Fibroblast of lung (primary cell): ENCODE data around the gene SFI1. TPM values are rescaled to one million over a fixed set of nuclear protein-coding genes. Genes with fewer than 3 reads are reported as not detected.
"Not testable (repeated sequence)": the region's sequence is repeated elsewhere in the genome, so short reads cannot be mapped to it uniquely, and the experiment has no call there.

ENCODE experiments used
- DNase-seq, 2 donors: peaks; one replicate each; pipeline versions ENCODE4 v3.0.0 to v3.0.0-alpha.2; 2010; ENCODE audit warnings: low read depth in 2 of 2
- H2AFZ ChIP-seq: 2 replicates; pipeline ENCODE4 v1.5.1; 2012; ENCODE audit warnings: low read length, control low read depth, inconsistent platforms
- H3K27ac ChIP-seq: 2 replicates; pipeline ENCODE4 v1.5.1; 2011; ENCODE audit warnings: low read length, control low read depth; ENCODE audit not compliant: insufficient read depth
- H3K27me3 ChIP-seq: 2 replicates; pipeline ENCODE4 v1.5.1; 2011; ENCODE audit warnings: mild to moderate bottlenecking, low read length; ENCODE audit not compliant: control insufficient read depth, insufficient read depth
- H3K36me3 ChIP-seq: 2 replicates; pipeline ENCODE4 v1.5.1; 2011; ENCODE audit warnings: low read length; ENCODE audit not compliant: control insufficient read depth, insufficient read depth
- H3K4me1 ChIP-seq: 2 replicates; pipeline ENCODE4 v1.5.1; 2011; ENCODE audit warnings: low read length; ENCODE audit not compliant: control insufficient read depth, insufficient read depth; ENCODE audit errors: extremely low read depth
- H3K4me2 ChIP-seq: 2 replicates; pipeline ENCODE4 v1.5.1; 2011; ENCODE audit warnings: low read length, control low read depth; ENCODE audit not compliant: insufficient read depth; ENCODE audit errors: extremely low read depth
- H3K4me3 ChIP-seq, 4 experiments: fragments of 200-600 bp in 1 of 4; sonication (generic) in 1 of 4; replicated peaks in 1 of 4; 2 replicates each; pipeline ENCODE4 v1.5.1; 2011 to 2016; ENCODE audit warnings: low read length in 4 of 4, low read depth in 3 of 4, mild to moderate bottlenecking in 3 of 4, control low read depth in 2 of 4, inconsistent platforms in 1 of 4, mixed read lengths in 1 of 4; ENCODE audit not compliant: insufficient read depth in 1 of 4; ENCODE audit errors: control extremely low read depth in 1 of 4
- H3K79me2 ChIP-seq: 2 replicates; pipeline ENCODE4 v1.5.1; 2012; ENCODE audit warnings: mild to moderate bottlenecking, low read length, inconsistent platforms; ENCODE audit not compliant: control insufficient read depth, insufficient read depth
- H3K9ac ChIP-seq: 2 replicates; pipeline ENCODE4 v1.5.1; 2011; ENCODE audit warnings: mild to moderate bottlenecking, low read length, control low read depth; ENCODE audit not compliant: insufficient read depth
- H3K9me3 ChIP-seq: 2 replicates; pipeline ENCODE4 v1.5.1; 2012; ENCODE audit warnings: low read depth, low read length; ENCODE audit not compliant: control insufficient read depth, insufficient read depth
- H4K20me1 ChIP-seq: 2 replicates; pipeline ENCODE4 v1.5.1; 2011; ENCODE audit warnings: low read length; ENCODE audit not compliant: control insufficient read depth, insufficient read depth; ENCODE audit errors: extremely low read depth
- CTCF ChIP-seq, 2 donors: IDR thresholded peaks in 1 of 2; conservative IDR thresholded peaks in 1 of 2; 1 replicate in 1 of 2; 2 replicates in 1 of 2; pipeline ENCODE4 v1.5.1; 2011 to 2012; ENCODE audit warnings: low read length in 2 of 2, control low read depth in 1 of 2, inconsistent platforms in 1 of 2, low read depth in 1 of 2, mild to moderate bottlenecking in 1 of 2
- EZH2 ChIP-seq: IDR thresholded peaks from 2 replicates; pipeline ENCODE4 v1.5.1; 2012; ENCODE audit warnings: low read length, control low read depth, mild to moderate bottlenecking; ENCODE audit errors: missing control alignments
- polyA plus RNA-seq, 2 donors: library from polyadenylated mRNA; depleted of rRNA in 1 of 2; stranded (reverse) in 1 of 2; unstranded in 1 of 2; fragments of >200 nt; gene quantifications; 2 replicates each; pipeline ENCODE4 v1.2.1, GENCODE V29; 2011 to 2012; ENCODE audit warnings: missing spikeins in 1 of 2
- total RNA-seq: library from RNA; depleted of rRNA; stranded (reverse); fragments of >200 nt; gene quantifications from 2 replicates; pipeline ENCODE4 v1.2.1, GENCODE V29; 2014

Gene SFI1
- total and polyA plus RNA-seq, 2 donors (not counting 1 experiment from before 2014, with no cell fraction given) = 3.6 to 11.4 TPM

DNA sequence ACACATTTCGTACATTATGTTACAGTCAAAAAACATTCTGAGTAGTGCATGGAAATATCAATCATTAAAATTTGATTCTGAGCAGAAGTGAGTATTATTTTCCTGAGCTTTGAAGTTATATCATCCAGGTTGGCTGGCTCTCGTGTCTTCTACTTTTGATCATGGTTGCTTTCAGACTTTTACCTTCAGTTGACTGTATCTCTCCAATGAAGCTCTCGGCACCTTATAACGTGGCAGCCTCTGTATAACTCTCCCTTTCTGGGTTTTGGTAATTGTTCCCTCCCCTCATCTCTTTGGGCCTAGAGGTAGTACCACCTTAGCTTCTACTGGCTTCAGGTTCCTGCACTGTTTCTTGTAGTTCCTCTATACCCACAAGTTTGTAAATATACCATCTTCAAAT, 12.2 kb downstream of the SFI1 start:
- DNase-seq = no peak
- Histone ChIP-seq H3K79me2 (peaks cover 3% of the 10 kb centered on the region), H4K20me1 (no peaks in the 10 kb centered on the region), H3K27ac (no peak overlapping the region), H3K27me3 (no peaks in the 10 kb centered on the region), H3K4me2 (no peak overlapping the region), H3K4me3 (no peak overlapping the region), H3K9me3 (no peaks in the 10 kb centered on the region), H3K4me1 (peaks cover 4% of the 10 kb centered on the region), H2AFZ (no peak overlapping the region), H3K9ac (no peak overlapping the region), H3K36me3 (no peaks in the 10 kb centered on the region)
- TF ChIP-seq EZH2 (no peak), CTCF (conservative IDR thresholded peaks at IDR 0.05 in 1 of 2, IDR thresholded peaks at IDR 0.05 in 1 of 2; ENCODE audit: low read depth in 1 of 2, low read length in 2 of 2) (no peak)

DNA sequence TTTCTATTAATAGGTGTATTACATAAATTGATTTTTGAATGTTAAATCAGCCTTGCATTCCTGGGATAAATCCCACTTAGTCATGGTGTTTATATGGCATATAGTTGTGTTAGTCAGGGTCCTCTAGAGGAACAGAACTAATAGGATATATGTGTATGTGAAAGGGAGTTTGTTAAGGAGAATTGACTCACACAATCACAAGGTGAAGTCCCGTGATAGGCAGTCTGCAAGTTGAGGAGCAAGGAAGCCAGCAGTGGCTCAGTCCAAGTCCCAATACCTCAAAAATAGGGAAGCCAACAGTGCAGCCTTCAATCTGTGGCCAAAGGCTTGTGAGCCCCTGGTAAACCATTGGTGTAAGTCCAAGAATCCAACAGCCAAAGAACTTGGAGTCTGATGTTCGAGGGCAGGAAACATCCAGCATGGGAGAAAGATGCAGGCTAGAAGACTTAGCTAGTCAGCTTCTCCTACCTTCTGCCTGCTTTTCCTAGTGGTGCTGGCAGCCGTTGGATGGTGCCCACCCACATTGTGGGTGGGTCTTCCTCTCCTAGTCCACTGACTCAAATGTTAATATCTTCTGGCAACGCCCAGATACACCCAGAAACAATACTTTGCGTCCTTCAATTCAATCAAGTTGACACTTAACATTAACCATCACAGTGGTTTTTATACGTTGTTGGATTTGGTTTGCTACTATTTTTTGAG, 12.9 kb downstream of the SFI1 start:
- Histone ChIP-seq H3K4me2 (no peak overlapping the region), H3K36me3 (no peaks in the 10 kb centered on the region), H4K20me1 (no peaks in the 10 kb centered on the region), H3K27me3 (no peaks in the 10 kb centered on the region), H3K79me2 (peaks cover 3% of the 10 kb centered on the region), H2AFZ (no peak overlapping the region), H3K27ac (no peak overlapping the region), H3K4me3 (no peak overlapping the region), H3K4me1 (peaks cover 2% of the 10 kb centered on the region), H3K9ac (no peak overlapping the region), H3K9me3 (no peaks in the 10 kb centered on the region)
- DNase-seq = no peak
- TF ChIP-seq EZH2 (no peak), CTCF (conservative IDR thresholded peaks at IDR 0.05 in 1 of 2, IDR thresholded peaks at IDR 0.05 in 1 of 2; ENCODE audit: low read depth in 1 of 2, low read length in 2 of 2) (no peak)

DNA sequence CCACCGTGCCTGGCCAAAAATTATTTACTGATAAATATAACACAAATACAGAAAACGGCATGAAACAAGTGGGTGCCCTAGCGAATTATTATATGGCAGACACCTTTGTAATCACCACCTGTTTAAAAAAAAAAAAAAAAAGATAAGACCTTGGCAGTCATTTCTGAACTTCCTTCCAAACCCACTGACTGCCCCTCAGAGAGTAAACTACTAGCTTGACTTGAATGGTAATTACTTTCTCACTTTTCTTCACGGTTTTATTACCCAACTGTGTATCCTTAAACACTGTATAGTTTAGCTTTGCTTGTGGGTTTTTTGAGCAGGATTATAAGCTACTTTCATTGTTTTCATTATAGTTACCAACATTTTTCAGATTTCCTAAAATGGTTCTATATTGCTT, 23.7 kb downstream of the SFI1 start:
- no peak overlapping the region for H3K4me3 ChIP-seq
- no peak overlapping the region for H3K4me2 ChIP-seq
- H3K4me1 ChIP-seq = no peaks in the 10 kb centered on the region
- no peaks in the 10 kb centered on the region for H3K79me2 ChIP-seq
- H3K36me3 ChIP-seq = no peaks in the 10 kb centered on the region
- no peak overlapping the region for H3K9ac ChIP-seq
- no peak overlapping the region for H2AFZ ChIP-seq
- no peaks in the 10 kb centered on the region for H3K9me3 ChIP-seq
- TF ChIP-seq EZH2 = no peak
- TF ChIP-seq CTCF (conservative IDR thresholded peaks at IDR 0.05 in 1 of 2, IDR thresholded peaks at IDR 0.05 in 1 of 2; ENCODE audit: low read depth in 1 of 2, low read length in 2 of 2) = no peak
- no peaks in the 10 kb centered on the region for H4K20me1 ChIP-seq
- DNase-seq = no peak
- H3K27ac ChIP-seq = no peak overlapping the region
- no peaks in the 10 kb centered on the region for H3K27me3 ChIP-seq

DNA sequence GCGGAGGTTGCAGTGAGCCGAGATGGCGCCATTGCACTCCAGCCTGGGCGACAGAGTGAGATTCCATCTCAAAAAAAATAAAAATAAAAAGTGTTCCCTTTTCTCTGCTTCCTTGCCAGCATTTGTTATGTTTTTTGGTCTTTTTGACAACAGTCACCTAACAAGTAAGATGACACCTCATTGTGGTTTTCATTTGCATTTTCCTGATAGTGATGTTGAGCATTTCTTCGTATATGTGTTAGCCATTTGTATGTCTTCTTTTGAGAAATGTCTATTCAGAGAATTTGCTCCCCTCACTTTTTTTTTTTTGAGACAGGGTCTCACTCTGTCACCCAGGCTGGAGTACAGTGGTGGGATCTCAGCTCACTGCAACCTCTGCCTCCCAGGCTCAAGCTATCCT, 27.8 kb downstream of the SFI1 start:
- H2AFZ ChIP-seq, H3K4me2 ChIP-seq, H3K4me3 ChIP-seq, H3K27ac ChIP-seq, H3K9ac ChIP-seq, H3K27me3 ChIP-seq, H3K79me2 ChIP-seq, DNase-seq, H4K20me1 ChIP-seq, H3K36me3 ChIP-seq, H3K9me3 ChIP-seq, H3K4me1 ChIP-seq: not testable (repeated sequence)
